Endothelial cell of umbilical vein (primary cell): ENCODE measurements around the gene RNF11. TPM values are rescaled to one million over a fixed set of nuclear protein-coding genes. Genes with fewer than 3 reads are reported as not detected.

Experiments
- BruUV-seq: library from RNA; stranded (reverse); fragments of 400-500 nt; replicated peaks from 2 replicates; lab custom pipeline; 2021; lab: Mats Ljungman, UMichigan
- CTCF ChIA-PET: fragments of 300-600, 350-600 bp; sonication (Branson Sonifier 250); formaldehyde crosslinking; loops from one replicate; lab custom pipeline; 2021; ENCODE audit warnings: antibody characterized with exemption, inconsistent platforms; lab: Charles Lee
- POLR2A ChIA-PET: fragments of 300-600, 350-600 bp; sonication (Branson Sonifier 250); formaldehyde crosslinking; loops from one replicate; lab custom pipeline; 2021; ENCODE audit warnings: antibody characterized with exemption, inconsistent platforms; lab: Charles Lee
- DNase-seq: peaks from one replicate; pipeline ENCODE4 v3.0.0-alpha.2; 2011; ENCODE audit warnings: low read depth, low spot score
- FAIRE-seq: peaks from 2 replicates; lab custom pipeline; 2011; peaks lifted over from hg19 to GRCh38; lab: Jason Lieb, UNC
- H2AFZ ChIP-seq: 2 replicates; pipeline ENCODE4 v1.6.0; 2012; ENCODE audit warnings: low read depth, low read length, control low read depth, inconsistent platforms
- H3K27ac ChIP-seq: 2 replicates; pipeline ENCODE4 v1.5.1; 2011; ENCODE audit warnings: low read depth, mild to moderate bottlenecking, control low read depth, low read length, moderate library complexity; ENCODE audit not compliant: insufficient read depth
- H3K27me3 ChIP-seq, 2 experiments: 2 replicates each; pipeline versions ENCODE4 v1.6.0 to v1.6.1; 2011; ENCODE audit warnings: low read length in 2 of 2, mixed read lengths in 1 of 2; ENCODE audit not compliant: control insufficient read depth in 2 of 2, insufficient read depth in 2 of 2
- H3K36me3 ChIP-seq, 2 experiments: 2 replicates in 1 of 2; 3 replicates in 1 of 2; pipeline ENCODE4 v1.5.1; 2011; ENCODE audit warnings: low read length in 2 of 2, mild to moderate bottlenecking in 1 of 2, moderate library complexity in 1 of 2; ENCODE audit not compliant: control insufficient read depth in 2 of 2, insufficient read depth in 2 of 2; ENCODE audit errors: extremely low read depth in 1 of 2
- H3K4me1 ChIP-seq: 3 replicates; pipeline ENCODE4 v1.5.1; 2011; ENCODE audit warnings: mild to moderate bottlenecking, low read length; ENCODE audit not compliant: control insufficient read depth, insufficient read depth; ENCODE audit errors: extremely low read depth
- H3K4me2 ChIP-seq: 2 replicates; pipeline ENCODE4 v1.6.1; 2011; ENCODE audit warnings: low read length, control low read depth, mixed read lengths; ENCODE audit not compliant: insufficient read depth
- H3K4me3 ChIP-seq, 3 experiments: fragments of 200-600 bp in 1 of 3; sonication (generic), shearing (Covaris generic) in 1 of 3; replicated peaks in 1 of 3; 2 replicates each; pipeline ENCODE4 v1.5.1; 2011 to 2016; ENCODE audit warnings: control low read depth in 3 of 3, low read length in 3 of 3, mild to moderate bottlenecking in 2 of 3, inconsistent platforms in 1 of 3, low read depth in 1 of 3, moderate library complexity in 1 of 3; ENCODE audit not compliant: insufficient read depth in 1 of 3
- H3K79me2 ChIP-seq: 2 replicates; pipeline ENCODE4 v1.6.0; 2012; ENCODE audit warnings: low read length, inconsistent platforms; ENCODE audit not compliant: control insufficient read depth, insufficient read depth
- H3K9ac ChIP-seq: replicated peaks from 2 replicates; pipeline ENCODE3; 2011; ENCODE audit warnings: low read length, control low read depth; ENCODE audit not compliant: insufficient read depth; ENCODE audit errors: extremely low read depth
- H3K9me1 ChIP-seq: replicated peaks from 3 replicates; pipeline ENCODE4 v1.6.0; 2011; ENCODE audit warnings: mild to moderate bottlenecking, low read length; ENCODE audit not compliant: control insufficient read depth, insufficient read depth; ENCODE audit errors: extremely low read depth
- H3K9me3 ChIP-seq: replicated peaks from 2 replicates; pipeline ENCODE4 v1.5.1; 2012; ENCODE audit warnings: low read length, inconsistent platforms; ENCODE audit not compliant: control insufficient read depth, insufficient read depth
- H4K20me1 ChIP-seq: replicated peaks from 2 replicates; pipeline ENCODE3; 2011; ENCODE audit warnings: mild to moderate bottlenecking, low read length; ENCODE audit not compliant: control insufficient read depth, insufficient read depth; ENCODE audit errors: extremely low read depth
- CTCF ChIP-seq, 2 donors: IDR thresholded peaks; 1 replicate in 1 of 2; 2 replicates in 1 of 2; pipeline ENCODE4 v1.5.1; 2011; ENCODE audit warnings: low read length in 2 of 2, mild to moderate bottlenecking in 2 of 2, moderate library complexity in 2 of 2, control low read depth in 1 of 2, inconsistent platforms in 1 of 2, low read depth in 1 of 2; ENCODE audit not compliant: insufficient read depth in 1 of 2; ENCODE audit errors: extremely low read depth in 1 of 2
- EZH2 ChIP-seq: IDR thresholded peaks from 2 replicates; pipeline ENCODE4 v1.6.1; 2012; ENCODE audit warnings: borderline replicate concordance, low read depth, mild to moderate bottlenecking, moderate library complexity, low read length, inconsistent platforms; ENCODE audit not compliant: severe bottlenecking
- FOS ChIP-seq: IDR thresholded peaks from 2 replicates; pipeline ENCODE4 v1.6.1; 2011; ENCODE audit warnings: mild to moderate bottlenecking, low read length, moderate library complexity, borderline replicate concordance; ENCODE audit not compliant: insufficient read depth
- GATA2 ChIP-seq: IDR thresholded peaks from 2 replicates; pipeline ENCODE4 v1.7.0; 2011; ENCODE audit warnings: low read depth, mild to moderate bottlenecking, moderate library complexity, mixed read lengths, low read length; ENCODE audit not compliant: insufficient read length, insufficient read depth
- JUN ChIP-seq: IDR thresholded peaks from 2 replicates; pipeline ENCODE4 v1.6.1; 2011; ENCODE audit warnings: borderline replicate concordance, low read depth; ENCODE audit not compliant: insufficient read length, insufficient read depth
- MYC ChIP-seq: IDR thresholded peaks from one replicate; pipeline ENCODE4 v1.6.1; 2011; ENCODE audit warnings: mild to moderate bottlenecking, low read depth, low read length
- POLR2A ChIP-seq: IDR thresholded peaks from 2 replicates; pipeline ENCODE4 v1.6.1; 2012; ENCODE audit warnings: low read depth, mild to moderate bottlenecking, control low read depth, low read length
- POLR2AphosphoS5 ChIP-seq: IDR thresholded peaks from 2 replicates; pipeline ENCODE4 v1.6.1; 2012; ENCODE audit warnings: low read depth, mild to moderate bottlenecking, control low read depth, low read length, moderate library complexity; ENCODE audit not compliant: insufficient read depth
- dilution Hi-C: fragments of 300-500 bp; cut with MboI; formaldehyde crosslinking; loops from one replicate; pipeline ENCODE4 v1.15.0; 2019; ENCODE audit warnings: low sequenced_read_pairs; ENCODE audit not compliant: extremely low pct_ligation_motif_present
- intact Hi-C: fragments of 100-400 bp; cut with micrococcal nuclease; formaldehyde crosslinking; loops from one replicate; pipeline ENCODE4 v1.10.0; 2022
- polyA plus RNA-seq, 4 experiments: library from polyadenylated mRNA; depleted of rRNA in 3 of 4; stranded (reverse) in 3 of 4; unstranded in 1 of 4; fragments of >200 nt; gene quantifications; 2 replicates each; pipeline versions ENCODE4 v1.2.1 to v1.2.3, GENCODE V29; 2011 to 2012; ENCODE audit warnings: missing spikeins in 1 of 4
- total RNA-seq: library from RNA; stranded (reverse); gene quantifications from 2 replicates; pipeline ENCODE4 v1.2.3, GENCODE V29; 2021
- TF ChIP-seq, protein P1 (sequence below): IDR thresholded peaks from 2 replicates; pipeline ENCODE4 v1.6.1; 2011; ENCODE audit not compliant: insufficient read depth, insufficient read length

RNF11 gene
- total and polyA plus RNA-seq, 2 donors (not counting 3 experiments of a cell fraction or from before 2014, with no cell fraction given): 75.2 to 82.9 TPM

DNA sequence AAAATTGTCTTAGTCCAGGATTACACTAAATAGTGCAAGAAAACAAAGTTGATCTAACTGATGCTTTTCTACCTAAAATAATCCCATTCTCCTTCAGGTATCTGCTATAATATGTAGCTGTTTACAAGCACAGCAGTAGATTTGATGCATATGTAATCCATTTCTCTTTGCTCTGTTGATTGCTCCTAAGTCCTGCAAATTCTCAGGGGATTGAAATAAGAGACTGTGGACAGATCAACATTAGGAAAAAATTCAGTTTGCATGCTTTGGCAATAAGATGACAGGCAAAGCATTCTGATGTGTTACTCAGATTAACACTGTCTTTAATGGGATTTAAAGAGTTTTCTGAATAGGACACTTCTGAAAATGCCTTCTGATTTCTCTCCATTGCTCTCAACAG, 34.7 kb downstream of the RNF11 start:
- H4K20me1 ChIP-seq: no peaks in the 10 kb centered on the region
- peaks cover 22% of the 10 kb centered on the region for H3K4me1 ChIP-seq
- intact Hi-C loops (no loop called here), dilution Hi-C loops (no loop called here)
- H3K79me2 ChIP-seq: peaks cover 30% of the 10 kb centered on the region
- no peaks in the 10 kb centered on the region for H3K27me3 ChIP-seq
- H3K27ac ChIP-seq: no peak overlapping the region
- ChIA-PET CTCF (no interaction called here), POLR2A (no interaction called here)
- no peak for FAIRE-seq
- TF ChIP-seq FOS: no peak
- TF ChIP-seq EZH2: no peak
- TF ChIP-seq POLR2AphosphoS5: no peak
- TF ChIP-seq JUN: no peak
- TF ChIP-seq CTCF (IDR thresholded peaks at IDR 0.05; ENCODE audit: extremely low read depth in 1 of 2, insufficient read depth in 1 of 2, low read depth in 1 of 2, low read length in 2 of 2): no peak
- TF ChIP-seq POLR2A: no peak
- TF ChIP-seq GATA2: no peak
- TF ChIP-seq MYC: no peak
- TF ChIP-seq, protein P1, sequence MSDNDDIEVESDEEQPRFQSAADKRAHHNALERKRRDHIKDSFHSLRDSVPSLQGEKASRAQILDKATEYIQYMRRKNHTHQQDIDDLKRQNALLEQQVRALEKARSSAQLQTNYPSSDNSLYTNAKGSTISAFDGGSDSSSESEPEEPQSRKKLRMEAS: no peak
- no TSS peak for BruUV-seq
- no peaks in the 10 kb centered on the region for H3K9me3 ChIP-seq
- no peak for DNase-seq
- H2AFZ ChIP-seq: no peak overlapping the region
- H3K9me1 ChIP-seq: peaks cover 2% of the 10 kb centered on the region
- no peak overlapping the region for H3K9ac ChIP-seq
- no peak overlapping the region for H3K4me3 ChIP-seq
- H3K4me2 ChIP-seq: no peak overlapping the region
- H3K36me3 ChIP-seq: peaks cover 5 to 6% of the 10 kb centered on the region in 2 experiments
